SIG-M5 treated with dmso at 0.1 percent for 504 hours (cell line): Measurements from ENCODE around the gene GPR108.
"Not testable (repeated sequence)": the region's sequence is repeated elsewhere in the genome, so short reads cannot be mapped to it uniquely, and the experiment has no call there.

Source experiments
- DNase-seq: peaks from one replicate; lab custom pipeline; 2025; ENCODE audit not compliant: unreplicated experiment; lab: John Stamatoyannopoulos, UW

Gene GPR108

DNA sequence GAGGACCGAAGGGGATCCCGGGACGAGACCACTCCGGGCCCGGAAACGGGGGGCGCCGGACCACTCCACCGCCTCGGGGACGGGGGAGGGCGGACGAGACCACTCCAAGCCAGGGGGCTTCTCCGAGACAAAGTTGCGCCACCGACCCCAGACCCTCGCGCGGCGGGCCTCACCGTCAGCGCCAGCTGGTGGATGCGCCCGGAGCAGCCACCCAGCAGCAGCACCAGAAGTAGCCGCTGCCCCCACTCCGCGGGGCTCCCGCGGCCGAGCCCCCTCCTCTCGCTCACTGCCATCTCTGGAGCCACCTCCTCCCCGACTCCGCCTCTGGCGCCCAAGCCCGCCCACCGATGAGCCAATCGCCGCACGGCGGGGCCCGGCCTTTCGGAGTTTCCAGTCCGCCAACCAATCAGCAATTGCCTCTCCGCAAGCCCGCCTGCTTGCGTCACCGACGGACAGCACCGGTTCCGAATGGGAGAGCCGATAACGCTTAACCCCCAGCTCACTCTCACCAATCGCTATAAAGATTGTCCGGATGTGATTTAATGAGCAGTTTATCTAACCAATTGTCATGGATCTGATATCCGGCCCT, at the start of gene GPR108:
Gene GPR108, minus strand, starts transcription at position 297 of the 589 bp plus-strand sequence. Its CDS starts 4 bp downstream, at position 293.
- DNase-seq, result peak; percentile 100

DNA sequence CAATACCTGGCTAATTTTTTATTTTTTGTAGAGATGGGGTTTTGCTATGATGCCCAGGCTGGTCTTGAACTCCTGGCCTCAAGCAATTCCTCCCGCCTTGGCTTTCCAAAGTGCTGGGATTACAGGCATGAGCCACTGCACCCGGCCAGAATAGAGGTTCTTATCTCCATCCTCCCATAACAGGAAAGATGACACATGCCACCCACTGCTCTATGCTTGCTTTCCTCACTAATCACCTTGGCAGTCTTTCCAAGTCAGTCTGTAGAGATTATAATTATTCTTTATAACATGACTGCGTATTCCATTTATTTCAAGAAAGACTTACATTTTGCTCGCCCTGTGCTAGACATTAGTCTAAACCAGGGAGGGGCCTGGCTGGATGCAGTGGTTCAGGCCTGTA, 41.8 kb upstream of the GPR108 start:
- DNase-seq, result no peak

DNA sequence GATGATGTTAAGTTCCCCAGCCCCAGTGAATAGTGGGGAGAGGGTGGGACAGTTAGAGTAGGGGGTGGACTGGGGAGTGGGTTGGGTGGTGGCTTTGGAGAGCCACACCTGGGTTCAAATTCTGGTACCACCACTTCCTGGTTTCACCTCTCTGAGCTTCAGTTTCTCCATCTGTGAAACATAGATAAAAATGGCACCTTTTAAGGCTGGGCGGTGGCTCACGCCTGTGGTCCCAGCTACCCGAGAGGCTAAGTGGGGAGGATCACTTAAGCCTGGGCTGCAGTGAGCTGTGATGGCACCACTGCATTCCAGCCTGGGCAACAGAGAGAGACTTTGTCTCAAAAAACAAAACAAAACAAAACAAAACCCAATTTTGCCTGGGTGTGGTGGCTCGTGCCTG, 41.0 kb upstream of the GPR108 start:
- no peak for DNase-seq

DNA sequence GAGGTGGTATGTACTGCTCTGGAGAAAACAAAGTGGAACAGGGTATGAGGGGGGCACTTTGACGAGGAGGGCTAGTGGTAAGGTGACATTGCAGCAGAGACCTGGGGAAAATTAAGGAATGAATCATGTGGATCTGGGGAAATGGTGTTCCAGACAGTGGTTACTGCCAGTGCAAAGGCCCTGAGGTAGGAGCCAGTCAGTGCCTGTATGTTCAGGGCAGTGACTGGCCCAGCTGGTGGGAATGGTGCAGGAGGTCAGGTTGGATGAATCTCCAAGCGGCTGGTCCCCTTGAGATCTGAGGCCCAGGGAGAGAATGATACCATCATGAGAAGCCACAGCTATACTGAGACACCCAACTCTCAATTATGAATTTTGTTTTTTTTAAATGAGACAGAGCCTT, 40.1 kb upstream of the GPR108 start:
- DNase-seq, result no peak

DNA sequence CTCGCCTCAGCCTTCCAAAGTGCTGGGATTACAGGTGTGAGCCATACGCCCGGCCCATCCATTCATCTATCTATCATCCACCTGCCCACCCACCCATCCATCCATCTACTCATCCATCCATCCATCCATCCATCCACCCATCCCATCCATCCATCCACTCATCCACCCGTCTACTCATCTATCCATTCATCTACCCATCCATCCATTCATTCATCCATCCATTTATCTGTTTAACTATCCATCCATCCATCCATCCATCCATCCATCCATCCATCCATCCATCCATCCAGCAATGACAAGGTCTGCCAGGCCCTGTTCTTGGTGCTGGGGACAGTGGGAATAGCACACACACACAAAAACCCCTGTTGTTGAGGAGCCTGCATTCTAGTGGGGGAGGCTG, 39.6 kb upstream of the GPR108 start:
- no peak for DNase-seq

DNA sequence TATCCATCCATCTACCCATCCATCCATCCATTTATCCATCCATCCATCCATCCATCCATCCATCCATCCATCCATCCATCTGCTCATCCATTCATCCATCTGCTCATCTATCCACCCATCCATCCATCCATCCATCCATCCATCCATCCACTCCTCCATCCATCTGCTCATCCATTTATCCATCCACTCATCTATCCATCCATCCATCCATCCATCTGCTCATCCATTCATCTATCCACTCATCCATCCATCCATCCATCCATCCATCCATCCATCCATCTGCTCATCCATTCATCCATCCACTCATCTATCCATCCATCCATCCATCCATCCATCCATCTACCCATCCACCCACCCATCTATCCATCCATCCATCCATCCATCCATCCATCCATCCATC, 38.7 kb upstream of the GPR108 start:
- not testable (repeated sequence) for DNase-seq

DNA sequence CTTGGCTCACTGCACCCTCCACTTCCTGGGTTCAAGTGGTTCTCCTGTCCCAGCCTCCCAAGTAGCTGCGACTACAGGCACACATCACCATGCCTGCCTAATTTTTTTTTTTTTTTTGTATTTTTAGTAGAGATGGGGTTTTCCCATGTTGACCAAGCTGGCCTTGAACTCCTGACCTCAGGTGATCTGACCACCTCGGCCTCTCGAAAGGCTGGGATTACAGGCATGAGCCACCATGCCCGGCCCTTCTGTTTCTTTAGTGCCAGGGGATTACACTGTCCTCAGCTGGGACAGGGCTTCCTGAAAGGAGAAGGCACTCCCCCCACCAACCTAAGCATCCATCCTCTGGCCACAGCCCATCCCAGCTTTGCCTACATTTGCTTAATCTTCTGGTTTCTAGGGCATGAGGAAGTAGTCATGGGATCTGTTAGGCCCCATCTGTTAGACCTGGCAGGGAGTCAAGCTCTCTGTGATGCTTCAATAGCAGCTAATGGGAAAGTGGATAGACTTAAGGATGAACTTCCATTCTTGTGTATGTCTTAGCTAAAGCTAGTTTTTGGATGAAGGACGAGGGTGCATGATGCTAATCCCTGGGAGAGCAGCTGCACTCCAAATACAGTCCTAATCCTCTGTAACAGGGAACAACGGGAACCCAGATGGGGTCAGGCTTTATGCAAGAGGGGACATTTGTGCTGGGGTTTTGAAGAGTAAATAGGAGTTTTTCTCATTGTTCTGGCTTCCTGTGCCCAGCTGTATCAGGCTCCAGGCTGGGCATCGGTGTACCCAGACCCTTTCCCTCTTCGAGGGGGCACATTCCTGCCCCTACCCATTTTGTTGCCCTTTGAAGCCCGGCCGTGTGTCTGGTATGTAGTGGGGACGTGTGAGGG, 37.7 kb upstream of the GPR108 start:
- peak; percentile 65 for DNase-seq

DNA sequence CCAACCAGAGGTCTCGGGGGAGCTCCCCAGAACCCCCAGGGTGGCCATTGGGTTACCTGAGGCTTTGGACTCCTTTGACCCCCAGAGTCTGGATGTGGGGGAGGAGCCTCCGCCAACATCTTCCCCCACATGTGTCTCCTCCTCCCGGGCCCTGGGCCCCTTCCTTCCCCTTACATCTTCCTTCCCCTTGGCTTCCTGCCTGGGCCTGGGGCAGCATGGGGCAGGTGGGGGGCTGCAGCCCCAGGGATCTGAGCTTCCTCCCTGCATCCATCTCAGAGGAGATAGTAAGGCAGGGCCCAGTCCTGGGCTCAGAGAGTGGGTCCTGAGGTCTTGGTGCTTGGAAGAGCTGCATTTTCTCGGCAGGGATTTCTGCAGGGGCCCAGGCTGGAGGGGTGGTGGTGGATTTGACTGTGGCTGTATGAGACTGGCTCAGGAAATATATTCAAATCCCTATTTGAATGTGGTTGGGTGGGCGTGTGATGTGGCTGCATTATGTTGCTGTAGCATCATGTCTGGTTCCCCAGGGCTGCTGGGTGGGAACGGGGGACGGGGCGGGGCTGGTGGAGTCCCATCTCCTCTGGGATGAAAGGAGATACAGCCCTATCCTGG, 36.0 kb upstream of the GPR108 start:
- DNase-seq, result peak; percentile 61

DNA sequence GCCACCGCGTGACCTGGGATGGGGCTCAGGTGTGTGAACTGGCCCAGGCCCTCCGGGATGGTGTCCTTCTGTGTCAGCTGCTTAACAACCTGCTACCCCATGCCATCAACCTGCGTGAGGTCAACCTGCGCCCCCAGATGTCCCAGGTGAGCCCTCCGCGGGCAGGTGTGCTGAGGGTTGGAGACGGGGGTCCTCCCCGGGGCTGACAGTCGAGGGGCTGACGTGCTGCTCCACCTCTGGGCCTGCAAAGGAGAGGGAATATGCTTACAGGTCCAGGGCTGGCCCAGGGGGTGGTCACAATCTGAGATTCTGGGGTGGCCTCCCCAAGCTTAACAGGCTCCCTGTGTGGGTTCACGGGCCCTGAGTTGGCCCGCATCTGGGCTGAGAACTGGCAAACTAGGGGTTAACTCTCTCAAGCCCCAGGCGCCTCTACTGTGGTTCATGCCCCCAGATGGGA, 35.5 kb upstream of the GPR108 start:
- DNase-seq, result no peak

DNA sequence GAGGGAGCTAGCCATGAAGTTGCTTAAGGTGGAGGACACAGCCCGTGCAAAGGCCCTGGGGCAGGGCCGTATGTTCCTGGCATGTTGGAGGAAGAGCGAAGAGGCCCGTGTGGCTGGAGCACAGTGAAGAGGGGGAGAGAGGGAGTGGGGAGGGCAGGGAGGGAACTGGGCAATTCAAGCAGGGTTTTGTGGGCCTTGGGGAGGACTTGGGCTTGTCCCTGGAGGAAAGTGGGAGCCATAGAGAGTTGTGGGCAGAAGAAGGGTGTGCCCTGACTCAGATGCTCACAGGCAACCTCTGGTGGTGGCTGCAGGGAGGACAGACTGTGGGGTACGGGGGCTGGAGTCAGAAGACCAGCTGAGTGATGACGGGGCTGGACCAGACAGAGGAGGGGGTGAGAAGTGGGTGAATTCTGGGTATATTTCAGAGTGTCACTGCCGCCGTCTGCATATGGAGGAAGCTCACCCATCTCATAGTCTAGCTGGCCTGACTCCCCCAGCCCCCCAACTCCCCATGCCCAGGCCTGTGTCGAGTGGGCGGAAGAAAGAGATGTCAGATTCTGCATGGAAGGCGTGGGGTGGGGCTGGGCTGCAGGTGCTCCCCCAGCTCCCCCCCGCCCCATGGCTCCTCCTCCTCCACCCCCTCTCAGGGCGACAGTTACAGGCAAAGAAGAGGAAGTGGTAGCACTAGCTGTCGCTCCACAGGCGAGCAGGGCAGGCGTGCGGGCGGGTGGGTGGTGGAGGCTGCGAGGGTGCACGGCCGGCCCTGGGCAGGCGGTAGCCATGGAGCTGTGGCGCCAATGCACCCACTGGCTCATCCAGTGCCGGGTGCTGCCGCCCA, 34.9 kb upstream of the GPR108 start, which contains the start of gene VAV1:
Gene VAV1, plus strand, starts transcription at position 681 of the 838 bp plus-strand sequence. Its CDS starts 100 bp downstream, at position 781.
- peak; percentile 89 for DNase-seq

DNA sequence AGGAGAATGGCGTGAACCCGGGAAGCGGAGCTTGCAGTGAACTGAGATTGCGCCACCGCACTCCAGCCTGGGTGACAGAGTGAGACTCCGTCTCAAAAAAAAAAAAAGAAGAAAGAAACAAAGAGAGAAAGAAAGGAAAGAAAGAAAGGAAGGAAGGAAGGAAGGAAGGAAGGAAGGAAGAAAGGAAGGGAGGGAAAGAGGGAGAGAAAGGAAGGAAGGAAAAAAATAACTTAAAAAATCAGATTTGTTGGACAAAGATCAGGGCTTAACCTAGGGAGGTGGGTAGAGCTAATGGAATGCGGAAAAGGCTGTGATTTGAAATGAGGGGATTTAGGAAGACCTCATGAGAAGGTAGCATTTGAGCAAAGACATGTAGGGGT, 34.3 kb upstream of the GPR108 start:
- DNase-seq, result not testable (repeated sequence)

DNA sequence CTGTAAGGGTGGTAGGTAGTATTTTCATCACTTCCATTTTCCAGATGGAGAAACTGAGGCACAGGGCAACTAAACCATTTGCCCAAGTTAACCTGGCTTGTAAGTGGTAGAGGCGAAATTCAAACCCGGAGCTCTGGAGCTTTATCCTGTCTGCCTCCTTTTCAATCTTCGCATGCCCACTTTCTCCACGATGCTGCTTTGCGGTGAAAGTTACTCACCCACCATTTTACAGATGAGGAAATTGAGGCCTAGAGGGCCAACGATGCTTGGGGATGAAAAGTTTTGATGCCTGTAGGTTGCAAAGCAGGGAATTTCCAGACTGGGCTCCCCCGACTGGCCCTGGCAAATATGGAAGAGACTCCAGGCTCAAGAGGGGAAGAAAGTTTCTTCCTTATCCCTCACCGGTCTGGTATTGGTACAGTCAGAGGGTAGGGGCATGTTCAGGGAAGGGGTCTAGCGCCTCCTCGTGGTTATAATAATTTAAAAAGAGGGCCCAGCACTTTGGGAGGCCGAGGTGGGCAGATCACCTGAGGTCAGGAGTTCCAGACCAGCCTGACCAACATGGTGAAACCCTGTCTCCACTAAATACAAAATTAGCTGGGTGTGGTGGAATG, 31.7 kb upstream of the GPR108 start:
- DNase-seq, result peak; percentile 35

DNA sequence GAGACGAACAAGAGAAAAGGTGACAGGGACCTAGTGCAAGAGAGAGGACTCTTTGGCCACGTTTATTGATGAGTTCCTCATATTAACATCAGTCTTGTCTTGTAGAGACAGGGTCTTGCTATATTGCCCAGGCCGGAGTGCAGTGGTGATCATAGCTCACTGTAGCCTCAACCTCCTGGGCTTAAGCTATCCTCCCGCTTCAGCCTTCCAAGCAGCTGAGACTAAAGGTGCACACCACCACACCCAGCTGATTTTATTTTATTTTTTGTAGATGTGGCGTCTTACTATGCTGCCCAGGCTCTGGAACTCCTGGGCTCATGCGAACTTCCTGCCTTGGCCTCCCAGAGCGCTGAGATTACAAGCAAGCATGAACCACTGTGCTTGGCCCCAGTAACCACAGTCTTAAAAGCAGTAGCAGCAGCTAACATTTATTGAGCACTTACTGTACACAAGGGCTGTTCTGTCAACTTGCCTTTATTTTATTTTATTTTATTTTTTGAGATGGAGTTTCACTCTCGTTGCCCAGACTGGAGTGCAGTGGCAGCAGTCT, 30.9 kb upstream of the GPR108 start:
- no peak for DNase-seq

DNA sequence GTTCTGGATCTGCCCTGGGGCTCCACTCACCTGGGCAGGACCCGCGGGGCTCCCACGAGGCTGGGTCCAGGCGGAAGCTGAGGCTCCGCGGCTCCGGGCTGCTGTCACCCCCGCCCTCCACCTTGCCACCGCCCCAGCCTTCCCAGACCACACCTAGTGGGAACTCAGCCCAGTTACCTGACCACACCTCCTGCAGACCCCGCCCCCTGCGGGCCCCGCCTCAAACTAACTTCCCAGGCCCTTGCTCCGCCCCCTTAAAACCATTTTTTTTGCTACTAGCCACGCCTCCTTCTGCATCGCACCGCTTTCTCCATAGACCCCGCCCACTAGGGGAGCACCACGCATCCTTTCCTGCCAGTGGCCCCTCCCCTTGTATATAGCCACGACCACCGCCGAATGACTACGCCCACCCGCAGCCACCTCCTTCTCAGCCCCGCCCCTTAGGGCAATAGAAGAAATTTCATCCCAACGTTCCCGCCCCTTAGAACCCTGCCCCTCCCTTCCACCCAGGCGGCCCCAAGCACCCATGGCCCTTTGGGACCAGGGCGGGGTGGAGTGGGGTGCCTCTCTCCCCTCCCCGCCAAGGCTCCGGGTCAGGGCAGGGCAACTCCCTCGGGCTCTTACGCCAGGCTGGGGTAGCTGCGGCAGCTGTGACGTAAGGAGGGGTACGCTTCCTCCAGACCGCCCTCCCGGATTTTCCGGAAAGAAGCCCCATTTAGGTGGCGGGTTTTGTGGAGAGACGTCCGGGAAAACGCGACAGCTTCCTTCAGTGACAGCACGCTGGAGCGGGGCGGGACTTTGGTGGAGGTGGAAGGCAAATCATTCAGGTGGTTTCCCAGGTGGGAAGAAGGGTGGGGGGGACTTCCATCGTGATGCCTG, 30.2 kb upstream of the GPR108 start, which contains the start of gene SH2D3A:
Gene SH2D3A, minus strand, starts transcription at position 79 of the 879 bp plus-strand sequence. CDS start 3,687 bp downstream, outside the sequence.
- peak; percentile 90 for DNase-seq

DNA sequence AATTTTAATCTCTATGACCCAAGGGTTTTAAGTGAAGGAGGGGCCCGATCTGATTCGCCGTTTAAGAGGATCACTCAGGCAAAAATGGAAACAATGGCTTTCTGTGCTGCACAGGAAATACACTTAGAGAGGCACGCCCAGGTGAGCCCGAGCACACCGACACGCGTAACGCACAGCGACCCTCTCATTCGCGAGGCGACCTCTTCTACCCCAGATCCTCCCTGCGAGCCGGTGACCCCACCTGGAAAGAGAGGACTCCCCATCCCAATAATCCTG, 29.6 kb upstream of the GPR108 start:
- no peak for DNase-seq

DNA sequence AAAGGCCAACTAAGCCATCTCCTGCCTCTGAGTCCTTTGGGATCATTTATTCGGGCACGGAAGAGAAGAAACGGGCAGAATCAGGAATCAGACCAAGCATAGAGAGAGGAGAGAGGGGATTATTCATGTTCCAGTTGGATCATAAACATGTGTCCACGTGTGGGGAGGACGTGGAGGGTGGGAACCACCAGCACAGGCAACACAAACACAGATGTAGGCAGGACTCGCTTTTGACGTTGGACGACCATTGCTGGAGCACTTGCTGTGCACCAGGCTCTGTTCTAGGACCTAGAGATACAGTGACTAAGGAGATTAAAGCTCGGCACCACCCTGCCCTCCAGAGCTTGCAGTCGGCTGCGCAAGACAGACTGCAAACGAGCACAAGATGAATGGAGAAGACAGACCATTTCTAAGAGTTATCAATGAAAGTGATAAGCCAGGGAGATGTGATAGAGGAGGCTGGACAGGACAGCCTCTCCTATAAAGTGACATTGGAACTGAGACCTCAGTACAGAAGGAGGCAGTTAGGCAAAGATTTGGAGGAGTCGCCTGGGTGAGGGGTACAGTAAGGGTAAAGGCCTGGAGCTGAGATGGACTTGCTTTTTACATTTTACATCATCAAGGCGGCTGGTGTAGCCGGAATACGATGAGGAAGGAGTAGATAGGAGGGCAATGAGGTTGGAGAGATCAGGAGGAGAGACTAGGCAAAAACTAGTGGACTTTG, 29.1 kb upstream of the GPR108 start:
- DNase-seq, result no peak

DNA sequence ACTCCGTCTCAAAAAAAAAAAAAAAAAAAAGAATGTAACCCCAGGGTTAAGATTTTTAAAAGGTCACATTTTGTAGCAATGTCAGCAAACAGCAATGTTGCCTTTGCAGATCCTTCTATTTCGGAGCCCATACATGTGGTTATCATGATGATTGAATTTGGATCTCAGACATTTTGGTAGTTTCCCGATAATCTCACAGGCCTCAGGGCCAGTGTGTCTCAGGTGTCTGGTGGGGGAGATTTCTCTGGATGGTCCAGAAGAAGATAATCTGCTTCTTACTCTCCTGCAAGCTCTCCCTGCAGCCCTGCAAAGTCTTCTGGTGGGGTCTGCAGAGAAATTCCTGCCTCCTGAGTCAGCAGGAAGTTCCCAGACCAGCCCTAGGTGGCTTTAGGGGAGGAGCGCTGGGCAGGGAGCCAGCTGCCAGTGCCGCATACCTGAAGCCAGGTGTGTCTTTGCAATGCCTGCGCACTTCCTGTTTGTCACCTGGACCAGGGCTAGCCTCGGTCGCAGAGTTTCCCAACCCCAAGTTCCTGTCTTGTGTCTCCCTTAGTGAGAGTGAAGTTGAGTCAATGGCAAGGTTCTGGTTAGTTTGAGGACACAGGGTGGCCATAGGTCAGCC, 28.5 kb upstream of the GPR108 start:
- peak; percentile 55 for DNase-seq

DNA sequence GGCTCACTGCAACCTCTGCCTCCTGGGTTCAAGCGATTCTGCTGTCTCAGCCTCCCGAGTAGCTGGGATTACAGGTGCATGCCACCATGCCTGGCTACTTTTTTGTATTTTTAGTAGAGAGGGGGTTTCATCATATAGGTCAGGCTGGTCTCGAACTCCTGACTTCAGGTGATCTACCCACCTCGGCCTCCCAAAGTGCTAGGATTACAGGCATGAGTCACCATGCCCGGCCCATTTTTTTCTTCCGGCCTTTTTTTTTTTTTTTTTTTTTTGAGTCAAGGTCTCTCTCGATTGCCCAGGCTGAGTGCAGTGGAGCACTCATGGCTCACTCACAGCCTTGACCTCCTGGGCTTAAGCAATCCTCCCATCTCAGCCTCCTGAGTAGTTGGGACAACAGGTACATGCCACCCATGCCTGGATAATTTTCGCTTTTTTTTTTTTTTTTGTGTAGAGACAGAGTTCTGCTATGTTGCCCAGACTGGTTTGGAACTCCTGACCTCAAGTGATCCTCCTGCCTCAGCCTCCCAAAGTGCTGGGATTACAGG, 24.9 kb upstream of the GPR108 start:
- not testable (repeated sequence) for DNase-seq
